ENCODE measurements around the gene FAN1. TPM values are rescaled to one million over a fixed set of nuclear protein-coding genes. Genes with fewer than 3 reads are reported as not detected.

FAN1 gene
- total and polyA plus RNA-seq, 2 of the 13 experiments (the other 11 are each of a cell fraction or from before 2014, with no cell fraction given), result 10.8 to 20.1 TPM

GRCh38 chr15:30903497-30904187 is at the start of gene FAN1 (continued):
- TF ChIP-seq ZNF138 (CRISPR knock-in tag; IDR thresholded peaks at IDR 0.05; ENCODE audit: low read depth) (no peak), ERF (CRISPR knock-in tag; IDR thresholded peaks at IDR 0.05) (peak; percentile 91), IRX3 (CRISPR knock-in tag; IDR thresholded peaks at IDR 0.05; ENCODE audit: borderline replicate concordance, low read depth) (no peak), ZFX (CRISPR knock-in tag; IDR thresholded peaks at IDR 0.05; ENCODE audit: low read depth) (peak; percentile 97), CC2D1A (CRISPR knock-in tag; IDR thresholded peaks at IDR 0.05) (peak; percentile 92; the same call in 1 of the 2 replicates), AFF4 (CRISPR knock-in tag; IDR thresholded peaks at IDR 0.05) (no peak), HNRNPH1 (optimal IDR thresholded peaks at IDR 0.05; ENCODE audit: low read depth, low read length) (no peak), ZNF18 (CRISPR knock-in tag; IDR thresholded peaks at IDR 0.05; ENCODE audit: insufficient replicate concordance) (peak; percentile 79), NR3C1 (CRISPR knock-in tag; IDR thresholded peaks at IDR 0.05) (no peak), ZBED4 (CRISPR knock-in tag; IDR thresholded peaks at IDR 0.05; ENCODE audit: borderline replicate concordance) (peak; percentile 36; the same call in 1 of the 2 replicates), AKAP8 (CRISPR knock-in tag; IDR thresholded peaks at IDR 0.05) (0 out of 2 replicates have a peak, but pooled peaks have one; percentile 53), ZBTB7A (CRISPR knock-in tag; IDR thresholded peaks at IDR 0.05) (peak; percentile 78), CREBL2 (CRISPR knock-in tag; IDR thresholded peaks at IDR 0.05; ENCODE audit: borderline replicate concordance) (peak; percentile 20; the same call in 1 of the 2 replicates), PPARG (CRISPR knock-in tag; conservative IDR thresholded peaks at IDR 0.05) (peak; percentile 63; the same call in 1 of the 2 replicates), ARHGAP35 (CRISPR knock-in tag; IDR thresholded peaks at IDR 0.05; ENCODE audit: borderline replicate concordance) (peak; percentile 84; the same call in 1 of the 2 replicates), ZNF264 (CRISPR knock-in tag; IDR thresholded peaks at IDR 0.05) (no peak; the same call in 1 of the 2 replicates), ZNF354B (CRISPR knock-in tag; IDR thresholded peaks at IDR 0.05) (no peak), ZSCAN12 (CRISPR knock-in tag; IDR thresholded peaks at IDR 0.05) (no peak)
